Left colon (tissue), 2 donors: ENCODE measurements around the gene FNTB. TPM values are rescaled to one million over a fixed set of nuclear protein-coding genes. Genes with fewer than 3 reads are reported as not detected.
A peak's percentile ranks its signal among the peaks of the same experiment; 100 is the strongest.

Experiments
- ATAC-seq: fragments of 200-7000 bp; cut with Tn5 transposase; one replicate; pipeline ENCODE4 v1.9.1; 2020; ENCODE audit warnings: mild to moderate bottlenecking, moderate library complexity
- DNase-seq, 2 donors: peaks; one replicate each; pipeline ENCODE4 v3.0.0-alpha.2; 2020
- intact Hi-C, 2 donors: fragments of 100-400 bp; cut with DNase I in 1 of 2; cut with micrococcal nuclease in 1 of 2; formaldehyde crosslinking; loops; one replicate each; pipeline versions ENCODE4 v1.11.2 to v1.14.0; 2022; cut with DNase I, micrococcal nuclease
- total RNA-seq, 2 donors: library from RNA; stranded (reverse); fragmentation: NEBNext Ultra II Directional; extraction: Animal tissue kit (Norgen Biotek cat#: 25700); gene quantifications; one replicate each; pipeline ENCODE4 v1.2.1, GENCODE V29; 2021
- donor health status: DM: no; HTN: no; CAD: no.
- donor health status: DM: yes; HTN: yes; CAD: no.

FNTB gene
- total RNA-seq, 2 donors from 2014 or later = 11.0 to 14.2 TPM

GRCh38 chr14:64971943-64972791 lies 14.5 kb upstream of the FNTB start, which contains the start of gene RAB15:
TSS of gene RAB15 (minus strand) at chr14:64972336. CDS start at chr14:64972076, 260 bp downstream.
- ATAC-seq (peak; percentile 59), DNase-seq (peak in 1 of 2 donors; percentile 43)
- intact Hi-C loops = no loop called here

GRCh38 chr14:64973026-64973442 lies 13.7 kb upstream of the FNTB start:
- DNase-seq (peak in 1 of 2 donors; percentile 24), ATAC-seq (peak; percentile 62)
- intact Hi-C loops = no loop called here

- ATAC-seq = no peak
- intact Hi-C loops = no loop called here
- no peak for DNase-seq
These were observed 12.9 kb upstream of the FNTB start for GRCh38 chr14:64973826-64974225.

GRCh38 chr14:64974563-64974962 lies 12.1 kb upstream of the FNTB start:
- no peak for ATAC-seq
- intact Hi-C loops = no loop called here
- DNase-seq = no peak

GRCh38 chr14:64979336-64980074 lies 7.2 kb upstream of the FNTB start:
- DNase-seq (no peak), ATAC-seq (no peak)
- intact Hi-C loops = loop anchor here in 1 of 2 donors (10.0 kb wide), 1 partner anchor 155 kb away; no protein-coding TSS in a partner anchor

GRCh38 chr14:64983439-64984310 lies 3.0 kb upstream of the FNTB start:
- DNase-seq (peak in 1 of 2 donors; percentile 22), ATAC-seq (no peak)
- intact Hi-C loops = loop anchor here in 1 of 2 donors (10.0 kb wide), 1 partner anchor 159 kb away; no protein-coding TSS in a partner anchor

- ATAC-seq (peak; percentile 51), DNase-seq (no peak)
- intact Hi-C loops = loop anchor here in 1 of 2 donors (10.0 kb wide), 1 partner anchor 163 kb away; no protein-coding TSS in a partner anchor
These were observed 708 bp downstream of the FNTB start for GRCh38 chr14:64987438-64987767.

- intact Hi-C loops = no loop called here
- ATAC-seq (no peak), DNase-seq (no peak)
These were observed 3.6 kb downstream of the FNTB start for GRCh38 chr14:64990296-64990695.

GRCh38 chr14:64990939-64991338 lies 4.2 kb downstream of the FNTB start:
- no peak for ATAC-seq
- intact Hi-C loops = no loop called here
- no peak for DNase-seq

GRCh38 chr14:64992328-64992885 lies 5.7 kb downstream of the FNTB start:
- intact Hi-C loops = no loop called here
- ATAC-seq (no peak), DNase-seq (no peak)

GRCh38 chr14:64993266-64993930 lies 6.7 kb downstream of the FNTB start:
- intact Hi-C loops = no loop called here
- ATAC-seq (no peak), DNase-seq (no peak)

- DNase-seq = no peak
- intact Hi-C loops = no loop called here
These were observed 7.8 kb downstream of the FNTB start for GRCh38 chr14:64994540-64994939.

GRCh38 chr14:64995291-64995690 lies 8.6 kb downstream of the FNTB start:
- intact Hi-C loops = no loop called here
- no peak for ATAC-seq
- no peak for DNase-seq

More at GRCh38 chr14:64994540-64994939, 7.8 kb downstream of the FNTB start:
- no peak for ATAC-seq

- DNase-seq = no peak
- peak; percentile 72 for ATAC-seq
- intact Hi-C loops = no loop called here
These were observed 10.6 kb downstream of the FNTB start for GRCh38 chr14:64997108-64997794.

- ATAC-seq (no peak), DNase-seq (no peak)
- intact Hi-C loops = no loop called here
These were observed 11.8 kb downstream of the FNTB start for GRCh38 chr14:64998455-64998931.

GRCh38 chr14:65000898-65001591 lies 14.3 kb downstream of the FNTB start:
- no peak for DNase-seq
- intact Hi-C loops = no loop called here
- ATAC-seq = no peak

- ATAC-seq (no peak), DNase-seq (no peak)
- intact Hi-C loops = no loop called here
These were observed 15.0 kb downstream of the FNTB start for GRCh38 chr14:65001723-65002122.
